ENCODE results near the gene TRIAP1.

DNA sequence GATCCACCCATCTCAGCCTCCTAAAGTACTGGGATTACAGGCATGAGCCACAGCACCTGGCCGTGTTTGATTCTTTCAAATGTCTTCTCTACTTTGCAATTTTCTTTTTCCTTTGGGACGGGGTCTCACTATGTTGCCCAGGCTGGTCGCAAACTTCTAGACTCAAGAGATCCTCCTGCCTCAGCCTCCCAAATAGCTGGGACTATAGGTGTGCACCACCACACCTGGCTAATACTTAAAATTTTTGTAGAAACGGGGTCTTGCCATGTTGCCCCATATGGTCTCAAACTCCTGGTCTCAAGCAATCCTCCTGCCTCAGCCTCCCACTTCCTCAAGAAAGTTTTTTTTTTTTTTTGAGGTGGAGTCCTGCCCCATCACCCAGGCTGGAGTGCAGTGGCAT, 1.8 kb upstream of the TRIAP1 start:
- TF ChIP-seq, protein P1, sequence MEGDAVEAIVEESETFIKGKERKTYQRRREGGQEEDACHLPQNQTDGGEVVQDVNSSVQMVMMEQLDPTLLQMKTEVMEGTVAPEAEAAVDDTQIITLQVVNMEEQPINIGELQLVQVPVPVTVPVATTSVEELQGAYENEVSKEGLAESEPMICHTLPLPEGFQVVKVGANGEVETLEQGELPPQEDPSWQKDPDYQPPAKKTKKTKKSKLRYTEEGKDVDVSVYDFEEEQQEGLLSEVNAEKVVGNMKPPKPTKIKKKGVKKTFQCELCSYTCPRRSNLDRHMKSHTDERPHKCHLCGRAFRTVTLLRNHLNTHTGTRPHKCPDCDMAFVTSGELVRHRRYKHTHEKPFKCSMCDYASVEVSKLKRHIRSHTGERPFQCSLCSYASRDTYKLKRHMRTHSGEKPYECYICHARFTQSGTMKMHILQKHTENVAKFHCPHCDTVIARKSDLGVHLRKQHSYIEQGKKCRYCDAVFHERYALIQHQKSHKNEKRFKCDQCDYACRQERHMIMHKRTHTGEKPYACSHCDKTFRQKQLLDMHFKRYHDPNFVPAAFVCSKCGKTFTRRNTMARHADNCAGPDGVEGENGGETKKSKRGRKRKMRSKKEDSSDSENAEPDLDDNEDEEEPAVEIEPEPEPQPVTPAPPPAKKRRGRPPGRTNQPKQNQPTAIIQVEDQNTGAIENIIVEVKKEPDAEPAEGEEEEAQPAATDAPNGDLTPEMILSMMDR (IDR thresholded peaks at IDR 0.05): no peak
- no peak for TF ChIP-seq POLR2A (IDR thresholded peaks at IDR 0.05)

Measured in esophagus squamous epithelium (tissue), 4 donors.